ENCODE data around the gene KBTBD7.

The KBTBD7 gene

DNA sequence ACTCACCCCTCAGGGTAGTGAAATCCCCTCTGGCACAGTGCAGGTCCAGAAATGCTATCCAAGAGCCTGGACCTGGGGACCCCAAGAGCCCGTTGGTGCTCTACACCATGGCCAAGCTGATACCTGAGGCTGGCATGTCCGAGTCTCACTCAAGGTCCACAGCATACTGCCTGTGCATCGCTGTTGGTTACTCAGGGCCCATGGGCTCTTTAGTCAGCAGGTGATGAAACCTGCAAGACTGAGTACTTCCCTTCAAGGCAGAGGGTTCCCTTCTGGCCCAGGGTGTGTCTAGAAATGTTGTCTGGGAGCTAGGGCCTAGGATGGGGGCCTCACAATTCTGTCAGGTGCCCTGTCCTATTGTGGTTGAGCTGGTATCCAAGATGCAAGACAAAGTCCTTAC lies 19.6 kb upstream of the KBTBD7 start:
- no peak overlapping the region for H3K4me3 ChIP-seq (replicated peaks; ENCODE audit: low read depth, low read length)
- TF ChIP-seq, protein P1, sequence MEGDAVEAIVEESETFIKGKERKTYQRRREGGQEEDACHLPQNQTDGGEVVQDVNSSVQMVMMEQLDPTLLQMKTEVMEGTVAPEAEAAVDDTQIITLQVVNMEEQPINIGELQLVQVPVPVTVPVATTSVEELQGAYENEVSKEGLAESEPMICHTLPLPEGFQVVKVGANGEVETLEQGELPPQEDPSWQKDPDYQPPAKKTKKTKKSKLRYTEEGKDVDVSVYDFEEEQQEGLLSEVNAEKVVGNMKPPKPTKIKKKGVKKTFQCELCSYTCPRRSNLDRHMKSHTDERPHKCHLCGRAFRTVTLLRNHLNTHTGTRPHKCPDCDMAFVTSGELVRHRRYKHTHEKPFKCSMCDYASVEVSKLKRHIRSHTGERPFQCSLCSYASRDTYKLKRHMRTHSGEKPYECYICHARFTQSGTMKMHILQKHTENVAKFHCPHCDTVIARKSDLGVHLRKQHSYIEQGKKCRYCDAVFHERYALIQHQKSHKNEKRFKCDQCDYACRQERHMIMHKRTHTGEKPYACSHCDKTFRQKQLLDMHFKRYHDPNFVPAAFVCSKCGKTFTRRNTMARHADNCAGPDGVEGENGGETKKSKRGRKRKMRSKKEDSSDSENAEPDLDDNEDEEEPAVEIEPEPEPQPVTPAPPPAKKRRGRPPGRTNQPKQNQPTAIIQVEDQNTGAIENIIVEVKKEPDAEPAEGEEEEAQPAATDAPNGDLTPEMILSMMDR (IDR thresholded peaks at IDR 0.05; ENCODE audit: low read depth, low read length, missing control alignments), result no peak
- no peak for DNase-seq (ENCODE audit: extremely low read depth, low read depth)

DNA sequence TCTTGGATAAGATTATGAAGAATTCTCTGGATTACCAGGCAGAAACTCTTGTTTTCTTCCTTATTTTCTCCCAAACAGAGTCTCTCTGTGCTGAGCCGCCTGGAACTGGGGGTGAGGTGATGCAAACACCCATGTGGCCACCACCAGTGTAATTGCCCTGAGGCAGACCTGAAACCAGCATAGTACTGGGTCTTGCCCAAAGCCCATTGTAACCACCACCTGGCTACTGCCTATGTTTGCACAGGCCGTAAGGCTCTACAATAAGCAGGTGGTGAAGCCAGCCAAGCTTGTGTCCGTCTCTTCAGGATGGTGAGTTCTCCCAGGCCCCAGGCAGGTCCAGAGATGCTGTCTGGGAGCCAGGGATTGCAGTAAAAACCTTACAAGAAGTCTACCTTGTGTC lies 18.9 kb upstream of the KBTBD7 start:
- no peak overlapping the region for H3K4me3 ChIP-seq (replicated peaks; ENCODE audit: low read depth, low read length)
- TF ChIP-seq, protein P1 (IDR thresholded peaks at IDR 0.05; ENCODE audit: low read depth, low read length, missing control alignments), result no peak
- DNase-seq (ENCODE audit: extremely low read depth, low read depth), result no peak

DNA sequence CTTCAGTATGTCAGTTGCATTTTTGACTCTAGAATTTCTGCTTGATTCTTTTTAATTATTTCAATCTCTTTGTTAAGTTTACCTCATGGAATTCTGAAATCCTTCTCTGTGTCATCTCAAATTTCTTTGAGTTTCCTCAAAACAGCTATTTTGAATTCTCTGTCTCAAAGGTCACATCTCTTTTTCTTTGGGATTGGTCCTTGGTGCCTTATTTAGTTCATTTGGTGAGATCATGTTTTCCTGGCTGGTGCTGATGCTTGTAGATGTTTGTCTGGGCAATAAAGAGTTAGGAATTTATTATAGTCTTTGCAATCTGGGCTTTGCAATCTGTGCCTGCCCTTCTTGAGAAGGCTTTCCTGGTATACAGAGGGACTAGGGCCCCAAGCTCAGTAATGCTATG lies 18.5 kb upstream of the KBTBD7 start:
- no peak overlapping the region for H3K4me3 ChIP-seq (replicated peaks; ENCODE audit: low read depth, low read length)
- TF ChIP-seq, protein P1 (IDR thresholded peaks at IDR 0.05; ENCODE audit: low read depth, low read length, missing control alignments), result no peak
- DNase-seq (ENCODE audit: extremely low read depth, low read depth), result no peak

DNA sequence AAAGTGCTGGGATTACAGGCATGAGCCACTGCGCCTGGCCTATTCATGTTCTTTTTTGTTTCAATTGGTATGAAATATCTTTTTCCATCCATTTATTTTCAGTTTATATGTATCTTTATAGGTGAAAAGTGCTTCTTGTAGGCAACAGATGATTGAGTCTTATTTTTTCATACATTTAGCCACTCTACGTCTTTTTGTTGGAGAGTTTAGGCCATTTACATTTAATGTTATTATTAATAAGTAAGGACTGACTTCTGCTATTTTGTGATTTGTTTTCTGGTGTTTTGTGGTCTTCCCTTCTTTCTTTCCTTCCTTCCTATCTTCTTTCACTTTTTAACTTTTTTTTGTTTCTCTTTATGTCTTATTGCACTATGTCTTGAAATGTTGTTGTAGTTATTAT lies 16.7 kb upstream of the KBTBD7 start:
- TF ChIP-seq, protein P1 (IDR thresholded peaks at IDR 0.05; ENCODE audit: low read depth, low read length, missing control alignments), result no peak
- no peak for DNase-seq (ENCODE audit: extremely low read depth, low read depth)

GRCh38 chr13:41206467-41206866 lies 12.1 kb upstream of the KBTBD7 start:
- no peak for DNase-seq (ENCODE audit: extremely low read depth, low read depth)
- TF ChIP-seq, protein P1 (IDR thresholded peaks at IDR 0.05; ENCODE audit: low read depth, low read length, missing control alignments), result no peak
- H3K4me3 ChIP-seq (replicated peaks; ENCODE audit: low read depth, low read length), result no peak overlapping the region

More for the DNA sequence above, 16.7 kb upstream of the KBTBD7 start:
- no peak overlapping the region for H3K4me3 ChIP-seq (replicated peaks; ENCODE audit: low read depth, low read length)

GRCh38 chr13:41203810-41204209 lies 9.4 kb upstream of the KBTBD7 start:
- no peak for DNase-seq (ENCODE audit: extremely low read depth, low read depth)
- TF ChIP-seq, protein P1 (IDR thresholded peaks at IDR 0.05; ENCODE audit: low read depth, low read length, missing control alignments), result no peak
- H3K4me3 ChIP-seq (replicated peaks; ENCODE audit: low read depth, low read length), result no peak overlapping the region

- TF ChIP-seq, protein P1 (IDR thresholded peaks at IDR 0.05; ENCODE audit: low read depth, low read length, missing control alignments), result no peak
- no peak for DNase-seq (ENCODE audit: extremely low read depth, low read depth)
- H3K4me3 ChIP-seq (replicated peaks; ENCODE audit: low read depth, low read length), result no peak overlapping the region
Observed at GRCh38 chr13:41200126-41200525, 5.8 kb upstream of the KBTBD7 start.
